HepG2 (cell line): Measurements from ENCODE around the gene RNGTT. TPM values are rescaled to one million over a fixed set of nuclear protein-coding genes. Genes with fewer than 3 reads are reported as not detected.

Experiments used
- ATAC-seq: fragments of 200-7000 bp; cut with Tn5 transposase; 3 replicates; pipeline ENCODE4 v1.9.1; 2020; ENCODE audit warnings: mild to moderate bottlenecking, moderate library complexity
- BruUV-seq: library from RNA; stranded (reverse); fragments of 400-500 nt; replicated peaks from 2 replicates; lab custom pipeline; 2021; lab: Mats Ljungman, UMichigan
- CTCF ChIA-PET: fragments of 300-600 bp; formaldehyde crosslinking; extraction: SDS; loops from one replicate; lab custom pipeline; 2021; ENCODE audit warnings: low total read pairs, inconsistent platforms, low intra/inter-chr PET ratio; lab: Yijun Ruan, JAX
- POLR2A ChIA-PET: fragments of 350-600 bp; sonication (Branson Sonifier 250); formaldehyde crosslinking; loops from one replicate; lab custom pipeline; 2020; ENCODE audit warnings: antibody characterized with exemption, inconsistent platforms; lab: Yijun Ruan, JAX
- DNase-seq: peaks from one replicate; pipeline ENCODE4 v3.0.0-alpha.2; 2015; ENCODE audit warnings: low spot score
- FAIRE-seq: peaks from 3 replicates; lab custom pipeline; 2011; peaks lifted over from hg19 to GRCh38; lab: Jason Lieb, UNC
- H2AFZ ChIP-seq: one replicate; pipeline ENCODE4 v1.6.1; 2011; ENCODE audit warnings: low read length, inconsistent platforms
- H3K27ac ChIP-seq: fragments of 300-600 bp; 3 replicates; pipeline ENCODE4 v1.8.0; 2011; ENCODE audit warnings: mixed run types, mild to moderate bottlenecking, mixed read lengths, low read length, inconsistent platforms; ENCODE audit not compliant: insufficient read depth; ENCODE audit errors: extremely low read length
- H3K27me3 ChIP-seq, 2 experiments: fragments of 200-600 bp in 1 of 2; 2 replicates in 1 of 2; 3 replicates in 1 of 2; pipeline versions ENCODE4 v1.6.0 to v1.8.0; 2011; ENCODE audit warnings: low read length in 2 of 2, mild to moderate bottlenecking in 2 of 2, moderate library complexity in 2 of 2, inconsistent platforms in 1 of 2; ENCODE audit not compliant: insufficient read depth in 2 of 2, control insufficient read depth in 1 of 2
- H3K36me3 ChIP-seq, 2 experiments: fragments of 200-600 bp in 1 of 2; replicated peaks in 1 of 2; 2 replicates in 1 of 2; 3 replicates in 1 of 2; pipeline versions ENCODE4 v1.5.1 to v1.8.0; 2011; ENCODE audit warnings: low read length in 2 of 2, inconsistent platforms in 1 of 2; ENCODE audit not compliant: insufficient read depth in 2 of 2, control insufficient read depth in 1 of 2
- H3K4me1 ChIP-seq: 2 replicates; pipeline ENCODE4 v1.5.1; 2012; ENCODE audit warnings: low read length, inconsistent platforms; ENCODE audit not compliant: insufficient read depth
- H3K4me2 ChIP-seq: 2 replicates; pipeline ENCODE4 v1.6.0; 2011; ENCODE audit warnings: low read depth, low read length, inconsistent platforms
- H3K4me3 ChIP-seq, 3 experiments: fragments of 200-600 bp in 1 of 3; sonication (generic), shearing (Covaris generic) in 1 of 3; replicated peaks in 1 of 3; 2 replicates each; pipeline ENCODE4 v1.5.1; 2011 to 2016; ENCODE audit warnings: low read length in 3 of 3, inconsistent platforms in 2 of 3, low read depth in 2 of 3, mild to moderate bottlenecking in 2 of 3, control low read depth in 1 of 3, mixed read lengths in 1 of 3; ENCODE audit not compliant: insufficient read depth in 1 of 3
- H3K79me2 ChIP-seq: one replicate; pipeline ENCODE4 v1.6.1; 2011; ENCODE audit warnings: low read length, inconsistent platforms; ENCODE audit not compliant: insufficient read depth
- H3K9ac ChIP-seq: 2 replicates; pipeline ENCODE4 v1.6.0; 2011; ENCODE audit warnings: mild to moderate bottlenecking, low read depth, low read length, inconsistent platforms; ENCODE audit not compliant: insufficient read depth
- H3K9me3 ChIP-seq: 2 replicates; pipeline ENCODE4 v1.5.1; 2012; ENCODE audit warnings: mild to moderate bottlenecking, low read length
- H4K20me1 ChIP-seq: 2 replicates; pipeline ENCODE4 v1.6.0; 2011; ENCODE audit warnings: inconsistent platforms, mild to moderate bottlenecking, low read length, moderate library complexity; ENCODE audit not compliant: insufficient read depth
- AHDC1 ChIP-seq: sonication (generic); formaldehyde crosslinking; IDR thresholded peaks from 2 replicates; pipeline ENCODE4 v1.5.1; 2020; ENCODE audit warnings: mild to moderate bottlenecking, missing genetic modification reagents, borderline replicate concordance
- AKAP8 ChIP-seq: sonication (generic); formaldehyde crosslinking; IDR thresholded peaks from 2 replicates; pipeline ENCODE4 v1.5.1; 2020; ENCODE audit warnings: mild to moderate bottlenecking, missing genetic modification reagents
- CREM ChIP-seq, 2 experiments: sonication (generic) in 1 of 2; formaldehyde crosslinking in 1 of 2; IDR thresholded peaks; 2 replicates each; pipeline versions ENCODE4 v1.4.0 to v1.6.1; 2016 to 2020; ENCODE audit warnings: antibody characterized with exemption in 1 of 2, mild to moderate bottlenecking in 1 of 2, missing genetic modification reagents in 1 of 2
- DNMT3B ChIP-seq: conservative IDR thresholded peaks from 2 replicates; pipeline ENCODE4 v1.6.1; 2016; ENCODE audit warnings: missing biosample characterization, control low read depth
- U2AF2 ChIP-seq: fragments of 200-400 bp; formaldehyde crosslinking; IDR thresholded peaks from 2 replicates; pipeline ENCODE4 v1.6.1; 2017; ENCODE audit warnings: low read depth, mild to moderate bottlenecking, low read length
- ZNF720 ChIP-seq: sonication (generic); formaldehyde crosslinking; IDR thresholded peaks from 2 replicates; pipeline ENCODE4 v1.4.0; 2020; ENCODE audit warnings: missing genetic modification reagents
- whole genome bisulfite sequencing: methylation state at CpG from one replicate; pipeline ENCODE4 v1.1.6; 2017; ENCODE audit warnings: low lambda C conversion rate; 5-methylcytosine and 5-hydroxymethylcytosine counted together
- in situ Hi-C: cut with HindIII; loops from 2 replicates; pipeline ENCODE4 v1.10.0; 2017; ENCODE audit warnings: low pct_unique_long_range_greater_than_20kb; ENCODE audit not compliant: extremely low pct_ligation_motif_present
- intact Hi-C: fragments of 100-400 bp; cut with micrococcal nuclease; formaldehyde crosslinking; loops from one replicate; pipeline ENCODE4 v1.10.0; 2022; ENCODE audit not compliant: unreplicated experiment
- polyA plus RNA-seq, 8 experiments: library from polyadenylated mRNA; depleted of rRNA in 3 of 8; stranded (reverse) in 7 of 8; unstranded in 1 of 8; fragments of >200 nt; fragmentation: Illumina TruSeq in 4 of 8; extraction: Trizol in 4 of 8; gene quantifications; 2 replicates each; pipeline versions ENCODE4 v1.2.1 to v1.2.3, GENCODE V29; 2011 to 2016; ENCODE audit warnings: low read depth in 4 of 8, missing spikeins in 1 of 8, mixed read lengths in 1 of 8; ENCODE audit not compliant: insufficient read depth in 1 of 8
- total RNA-seq, 5 experiments: library from RNA; depleted of rRNA; stranded (reverse); fragments of >200 nt; fragmentation: Illumina TruSeq; extraction: Trizol; gene quantifications; 2 replicates each; pipeline ENCODE4 v1.2.3, GENCODE V29; 2016; ENCODE audit warnings: low read depth in 1 of 5

Gene RNGTT
- total and polyA plus RNA-seq, 2 of the 13 experiments (the other 11 are each of a cell fraction or from before 2014, with no cell fraction given): 6.0 to 22.6 TPM

DNA sequence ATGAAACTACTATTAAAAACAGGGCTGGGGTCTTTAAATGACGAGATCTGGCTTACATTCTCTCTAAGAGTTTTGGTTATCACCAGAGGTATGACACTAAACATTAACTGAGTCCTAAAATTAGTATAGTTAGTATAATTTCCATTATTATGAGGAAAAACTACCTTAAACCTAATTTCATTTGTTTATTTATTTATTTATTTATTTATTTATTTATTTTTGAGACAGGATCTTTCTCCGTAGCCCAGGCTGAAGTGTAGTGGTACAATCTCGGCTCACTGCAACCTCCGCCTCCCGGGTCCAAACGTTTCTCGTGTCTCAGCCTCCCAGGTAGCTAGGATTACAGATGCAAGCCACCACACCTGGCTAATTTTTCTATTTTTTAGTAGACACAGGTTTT is 85.5 kb downstream of the RNGTT start:
- Histone ChIP-seq H2AFZ (no peak overlapping the region), H3K36me3 (peaks cover 0 to 6% of the 10 kb centered on the region in 2 experiments; a peak in 1 of 5 replicates), H3K4me3 (no peak overlapping the region), H3K27ac (no peak overlapping the region), H3K9me3 (no peaks in the 10 kb centered on the region), H3K4me1 (peaks cover 9% of the 10 kb centered on the region; the same call in 1 of the 2 replicates), H4K20me1 (no peaks in the 10 kb centered on the region), H3K79me2 (no peaks in the 10 kb centered on the region), H3K27me3 (no peaks in the 10 kb centered on the region), H3K9ac (no peak overlapping the region), H3K4me2 (no peak overlapping the region)
- 97% methylated on average over 7 of the region's 7 CpGs for WGBS
- intact Hi-C loops: no loop called here
- in situ Hi-C loops: no loop called here
- DNase-seq (no peak), FAIRE-seq (no peak), ATAC-seq (no peak)
- POLR2A ChIA-PET: interaction anchor here (0.6 kb wide), 1 partner anchor 1712 kb away, joined by 3 read pairs; no protein-coding TSS in a partner anchor
- TF ChIP-seq AHDC1 (no peak), ZNF720 (CRISPR knock-in tag) (no peak), U2AF2 (no peak), CREM (IDR thresholded peaks at IDR 0.05) (no peak), CREM (CRISPR knock-in tag; IDR thresholded peaks at IDR 0.05) (no peak), AKAP8 (CRISPR knock-in tag) (no peak), DNMT3B (no peak)
- CTCF ChIA-PET: no interaction called here
- BruUV-seq: no TSS peak
